ENCODE measurements around the gene GPATCH2L.

The GPATCH2L gene

DNA sequence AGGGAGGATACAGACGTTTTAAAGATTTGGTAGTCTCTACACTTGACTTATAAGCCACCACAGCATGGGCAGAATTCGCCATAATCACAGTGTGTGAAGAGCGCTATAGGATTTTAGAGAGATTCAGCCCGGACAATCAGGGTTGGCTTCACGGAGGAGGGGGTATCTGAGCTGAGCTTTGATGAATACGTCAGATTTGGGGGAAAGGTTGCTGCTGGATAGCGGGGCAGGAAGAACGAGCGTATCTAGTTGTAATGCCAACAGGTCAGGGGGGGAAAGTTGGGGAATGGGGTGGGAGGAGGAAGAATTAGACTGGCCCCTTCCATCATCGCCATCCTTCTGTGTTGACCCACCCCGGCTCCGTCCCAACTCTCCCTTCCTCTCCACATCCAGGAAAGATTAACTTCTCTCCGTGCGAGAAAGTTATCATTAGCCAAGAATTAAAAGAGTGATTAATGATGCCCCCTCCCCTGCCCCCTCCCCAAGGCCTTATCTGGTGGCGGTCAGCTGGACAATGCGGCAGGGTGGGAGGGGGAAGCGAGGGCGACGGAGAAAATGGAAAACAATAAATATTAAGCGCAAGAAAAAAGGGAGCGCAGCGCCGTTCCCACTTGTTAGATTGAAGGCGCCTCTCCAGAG, 13.5 kb upstream of the GPATCH2L start:
- no peak for DNase-seq

DNA sequence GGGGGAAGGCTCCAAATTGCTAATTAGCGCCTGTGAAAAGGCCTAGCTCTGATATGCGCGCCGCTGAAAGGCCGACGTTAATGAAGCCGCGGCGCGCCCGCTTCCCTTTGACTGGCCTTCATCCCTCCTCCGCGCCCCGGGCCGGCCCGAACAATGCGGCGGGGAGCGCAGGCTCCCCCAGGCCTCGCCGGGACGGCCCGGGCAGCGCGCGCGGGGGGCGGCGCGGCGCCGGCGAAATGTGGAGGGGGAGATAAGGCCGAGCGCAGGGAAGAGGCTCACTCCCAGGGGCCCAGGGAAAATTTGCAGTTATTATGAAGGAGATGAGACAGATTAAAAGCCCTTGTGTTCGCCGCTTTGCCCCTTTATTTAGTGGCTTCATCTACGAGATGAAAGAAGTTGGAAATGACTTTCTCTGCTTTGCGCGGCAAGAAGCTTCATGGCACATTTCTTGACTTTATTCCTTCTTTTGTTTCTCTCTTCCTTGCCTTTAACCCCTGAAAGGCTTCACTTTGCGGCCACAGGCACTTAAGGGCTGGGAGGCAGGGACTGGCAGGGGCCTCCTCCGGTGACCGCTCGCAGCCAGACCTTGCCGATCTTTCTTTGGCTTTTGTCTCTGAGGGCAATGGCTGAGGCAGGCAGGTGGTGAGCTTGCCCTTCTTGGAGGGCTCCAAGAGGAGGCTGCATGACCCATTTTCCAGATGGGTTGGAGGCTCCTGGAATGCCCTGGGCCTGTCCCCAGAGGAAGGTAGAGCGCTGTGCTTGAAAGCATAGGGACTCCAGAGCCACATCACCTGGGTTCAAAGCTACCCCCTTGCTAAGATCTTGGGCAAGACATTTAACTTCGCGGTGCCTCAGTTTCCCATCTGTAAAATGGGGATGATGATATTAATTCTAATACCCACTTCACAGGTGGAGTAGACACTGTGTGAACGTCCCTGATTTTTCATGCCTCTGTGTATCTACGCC, 12.7 kb upstream of the GPATCH2L start:
- DNase-seq, result no peak

DNA sequence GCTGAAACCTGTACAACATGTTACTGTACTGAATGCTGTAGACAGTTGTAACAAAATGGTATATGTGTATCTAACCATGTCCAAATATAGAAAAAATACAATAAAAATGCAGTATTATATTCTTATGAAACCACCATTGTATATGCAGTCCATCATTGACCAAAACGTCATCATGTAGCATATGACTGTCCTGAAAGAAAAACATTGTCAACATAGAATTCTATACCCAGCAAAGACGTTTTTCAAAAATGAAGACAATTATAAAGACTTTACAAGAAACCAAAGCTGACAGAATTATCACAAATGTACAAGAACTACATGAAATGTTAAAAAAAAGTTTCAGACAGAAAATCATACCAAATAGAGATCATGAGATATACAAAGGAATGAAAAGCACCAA, 8.1 kb upstream of the GPATCH2L start:
- DNase-seq, result no peak

DNA sequence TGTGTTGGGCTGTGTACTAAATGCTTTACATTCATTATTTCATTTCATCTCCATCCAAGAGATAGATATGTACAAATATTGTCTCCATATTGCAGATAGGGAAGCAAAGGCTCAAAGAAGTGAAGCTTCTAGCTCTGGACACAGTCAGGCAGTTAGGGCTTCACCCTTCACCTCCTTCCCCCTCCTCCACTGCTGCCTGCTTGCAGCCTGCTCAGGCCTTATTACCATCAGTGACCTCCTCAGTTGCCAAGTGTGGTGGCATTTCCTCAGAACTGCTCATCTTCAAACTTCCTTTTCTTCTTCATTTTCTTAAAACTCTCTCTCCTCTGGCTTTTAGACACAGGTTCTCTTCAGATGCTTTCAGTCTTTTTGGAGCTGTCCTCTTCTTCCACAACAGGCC, 4.7 kb upstream of the GPATCH2L start:
- no peak for DNase-seq

DNA sequence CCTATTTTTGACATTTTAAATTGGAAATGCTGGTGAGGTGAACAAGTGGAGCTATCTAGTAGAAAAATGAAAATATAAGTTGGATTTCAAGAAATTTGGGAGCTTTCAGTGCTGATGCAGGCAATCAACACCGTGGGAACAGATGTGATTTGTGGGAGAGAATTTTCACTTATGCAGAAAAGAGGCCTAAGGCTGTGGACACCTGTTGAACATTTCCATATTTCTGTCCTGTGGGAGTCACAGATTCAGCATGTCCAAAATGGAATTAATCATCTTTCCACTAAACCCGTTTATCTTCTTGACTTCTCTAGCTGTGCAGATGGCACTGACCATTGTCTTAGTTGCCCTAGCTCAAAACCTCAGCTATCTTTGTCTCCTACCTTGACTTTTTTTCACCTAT, 2.5 kb upstream of the GPATCH2L start:
- DNase-seq, result no peak

DNA sequence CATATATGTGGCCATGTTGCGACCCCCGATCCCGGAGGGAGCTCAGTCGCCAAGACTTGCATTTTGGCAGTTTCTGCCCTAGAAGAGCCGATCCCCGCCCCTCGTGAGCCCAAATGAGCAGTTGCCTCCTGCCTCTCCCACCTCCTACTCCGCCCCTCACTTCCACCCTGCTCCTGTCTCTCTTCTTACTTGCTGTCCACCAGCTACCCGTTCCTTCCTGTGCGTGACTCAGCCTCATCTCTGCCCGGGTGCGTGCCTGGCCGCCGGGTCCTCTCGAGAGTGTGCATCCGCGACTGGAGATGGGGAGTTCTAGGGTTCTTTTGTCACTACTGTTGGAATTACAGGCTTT, 585 bp downstream of the GPATCH2L start:
- peak; percentile 73 for DNase-seq

DNA sequence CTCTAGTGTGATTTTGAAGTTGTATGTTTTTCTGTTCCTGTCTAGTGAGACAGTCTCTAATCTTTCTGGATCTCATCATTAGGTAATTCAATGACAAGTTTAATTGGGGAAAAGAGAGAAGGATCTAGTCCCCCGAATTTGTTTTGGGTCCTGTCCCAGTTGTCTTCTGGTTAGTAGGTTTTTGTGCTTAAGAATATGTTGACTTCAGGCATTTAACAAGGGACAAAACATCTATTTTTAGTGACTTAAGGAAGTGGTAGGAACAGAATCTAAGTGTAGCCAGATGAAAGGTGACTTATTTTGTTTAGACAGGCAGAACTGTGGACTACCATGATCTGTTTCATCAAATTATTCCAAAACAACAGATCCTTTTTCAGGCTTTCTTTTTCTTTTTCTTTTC, 2.2 kb downstream of the GPATCH2L start:
- DNase-seq, result no peak

DNA sequence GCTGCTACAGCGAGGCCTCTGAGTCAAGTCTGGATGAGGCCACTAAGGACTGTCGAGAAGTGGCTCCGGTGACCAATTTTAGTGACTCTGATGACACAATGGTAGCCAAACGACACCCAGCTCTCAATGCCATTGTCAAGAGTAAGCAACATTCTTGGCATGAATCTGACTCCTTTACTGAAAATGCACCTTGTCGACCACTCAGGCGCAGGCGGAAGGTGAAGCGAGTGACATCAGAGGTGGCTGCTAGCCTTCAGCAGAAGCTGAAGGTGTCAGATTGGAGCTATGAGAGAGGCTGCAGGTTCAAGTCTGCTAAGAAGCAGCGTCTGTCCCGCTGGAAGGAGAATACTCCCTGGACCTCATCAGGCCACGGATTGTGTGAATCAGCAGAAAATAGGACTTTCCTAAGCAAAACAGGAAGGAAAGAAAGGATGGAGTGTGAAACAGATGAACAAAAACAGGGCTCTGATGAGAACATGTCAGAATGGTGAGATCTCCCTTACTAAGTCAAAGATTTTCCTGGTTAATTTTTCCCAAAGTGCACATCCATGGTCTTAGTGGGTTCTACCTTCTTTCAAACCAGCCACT, 2.9 kb downstream of the GPATCH2L start:
- DNase-seq, result no peak

DNA sequence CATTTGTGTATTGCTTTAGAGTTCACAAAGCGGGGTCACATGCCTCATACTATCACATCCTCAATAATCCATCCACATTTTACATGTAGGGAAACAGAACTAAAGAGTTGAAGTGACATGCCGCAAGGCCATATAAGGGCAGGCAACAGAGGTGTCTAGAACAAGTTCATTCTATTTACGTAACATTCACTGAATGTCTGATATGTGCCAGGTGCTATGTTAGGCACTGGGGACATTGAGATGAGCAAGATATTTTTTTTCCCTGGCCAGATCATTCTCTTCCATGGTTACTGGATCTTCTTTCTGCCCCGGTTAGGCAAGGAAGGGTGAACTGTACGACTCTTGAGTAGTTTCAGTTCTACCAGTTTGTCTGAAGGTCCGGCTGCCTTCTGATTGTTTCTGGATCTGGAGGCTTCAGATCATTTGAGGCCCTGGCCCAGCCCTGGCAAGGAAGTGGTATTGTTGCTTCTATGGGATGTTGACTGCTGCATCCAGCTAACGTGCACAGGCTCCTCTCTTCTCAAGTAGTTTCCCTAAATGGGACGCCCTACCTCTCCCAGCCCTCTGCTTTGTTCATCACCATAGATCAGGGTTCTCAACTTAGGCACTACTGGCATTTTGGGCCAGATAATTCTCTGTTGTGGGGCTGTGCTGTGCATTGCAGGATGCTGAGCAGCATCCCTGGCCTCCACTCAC, 12.1 kb downstream of the GPATCH2L start:
- DNase-seq, result no peak

DNA sequence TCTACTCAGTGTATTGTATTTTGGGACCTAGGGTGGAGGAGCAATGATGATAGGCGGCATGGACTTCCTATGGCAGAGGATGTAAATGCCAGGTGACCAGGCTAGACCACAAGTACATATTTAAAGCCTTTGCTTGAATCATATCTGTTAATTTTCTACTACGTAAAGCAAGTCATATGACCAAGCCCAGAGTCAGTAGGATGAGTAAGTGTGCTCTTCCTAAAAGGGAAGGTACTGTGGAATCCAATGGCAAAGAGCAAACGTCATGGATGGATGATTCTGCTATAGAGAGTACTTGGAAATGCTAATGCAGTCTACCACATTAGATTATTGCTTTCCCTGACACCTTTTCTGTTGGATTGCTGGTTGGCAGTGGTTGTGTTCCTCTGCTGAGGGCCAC, 16.8 kb downstream of the GPATCH2L start:
- no peak for DNase-seq

DNA sequence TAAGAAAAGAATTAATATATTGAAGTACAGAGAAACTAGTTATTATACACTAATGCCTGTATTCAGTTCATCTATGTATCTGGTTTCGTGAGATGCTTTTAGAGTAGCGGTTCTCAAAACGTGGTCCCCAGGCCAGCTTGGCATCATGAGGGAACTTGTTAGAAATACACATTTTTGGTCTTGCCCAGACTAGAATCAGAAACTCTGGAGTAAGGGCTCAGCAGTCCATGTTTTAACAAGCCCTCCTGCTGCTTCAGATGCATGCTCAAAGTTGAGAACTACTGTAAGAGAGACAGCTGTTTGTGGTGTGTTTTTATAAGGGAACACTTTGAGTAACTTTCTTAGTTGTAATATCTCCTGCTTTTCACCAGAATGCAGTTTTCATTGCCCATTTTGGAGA, 18.1 kb downstream of the GPATCH2L start:
- no peak for DNase-seq

DNA sequence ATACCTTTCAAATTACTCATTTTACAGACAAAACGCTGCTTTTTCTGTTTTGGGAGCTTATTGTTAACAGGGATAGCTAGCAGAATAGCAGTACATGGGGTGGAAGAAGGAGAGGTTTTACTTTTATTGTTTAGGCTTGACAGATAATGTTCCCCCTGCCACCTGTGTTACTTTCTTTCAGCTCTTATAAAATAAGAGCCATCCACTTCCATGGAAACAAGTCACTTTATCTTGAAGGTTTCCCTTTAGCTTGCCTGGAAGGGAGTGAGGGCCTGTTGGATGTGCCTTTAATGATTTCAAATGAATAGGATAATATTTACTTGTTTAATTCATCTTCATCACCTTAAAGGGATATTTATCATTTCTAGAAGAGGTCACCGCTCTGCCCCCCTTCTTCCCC, 23.3 kb downstream of the GPATCH2L start:
- DNase-seq, result no peak

DNA sequence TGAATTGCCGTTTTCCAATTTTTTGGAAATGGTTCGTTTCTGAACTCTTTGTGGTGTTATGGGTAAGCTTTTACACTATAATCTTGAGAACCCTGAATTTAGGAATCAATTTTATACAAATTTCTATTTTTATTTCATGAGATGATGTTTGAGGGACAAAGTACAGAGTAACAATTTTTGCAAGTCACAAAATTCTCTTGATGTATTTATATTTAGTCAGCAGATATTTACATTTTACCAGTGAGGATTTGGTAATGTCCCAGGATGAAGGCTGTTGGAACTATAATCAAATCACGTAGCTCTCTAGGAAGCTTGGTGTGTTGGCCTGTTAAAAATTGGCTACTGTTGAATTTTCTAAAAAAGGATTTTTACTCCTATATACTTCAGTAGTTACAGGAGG, 24.2 kb downstream of the GPATCH2L start:
- no peak for DNase-seq

DNA sequence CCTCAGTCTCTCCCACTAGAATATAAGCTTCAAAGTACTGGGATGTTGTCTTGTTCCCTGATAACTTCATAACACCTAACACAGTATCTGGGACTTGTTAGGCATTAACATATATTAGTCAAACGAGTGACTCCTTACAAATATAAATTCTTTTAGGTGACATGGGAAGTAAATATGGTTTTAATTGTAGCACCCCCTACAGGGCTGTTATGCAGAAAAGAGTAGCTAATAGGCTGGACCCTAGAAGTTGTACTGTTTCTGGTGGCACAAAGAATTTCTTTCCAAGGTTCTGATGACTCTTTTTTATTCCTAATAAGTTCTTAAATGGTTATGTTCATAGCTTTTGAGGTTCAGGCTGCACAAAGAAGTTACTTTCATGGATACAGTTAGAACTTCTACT, 29.8 kb downstream of the GPATCH2L start:
- no peak for DNase-seq

DNA sequence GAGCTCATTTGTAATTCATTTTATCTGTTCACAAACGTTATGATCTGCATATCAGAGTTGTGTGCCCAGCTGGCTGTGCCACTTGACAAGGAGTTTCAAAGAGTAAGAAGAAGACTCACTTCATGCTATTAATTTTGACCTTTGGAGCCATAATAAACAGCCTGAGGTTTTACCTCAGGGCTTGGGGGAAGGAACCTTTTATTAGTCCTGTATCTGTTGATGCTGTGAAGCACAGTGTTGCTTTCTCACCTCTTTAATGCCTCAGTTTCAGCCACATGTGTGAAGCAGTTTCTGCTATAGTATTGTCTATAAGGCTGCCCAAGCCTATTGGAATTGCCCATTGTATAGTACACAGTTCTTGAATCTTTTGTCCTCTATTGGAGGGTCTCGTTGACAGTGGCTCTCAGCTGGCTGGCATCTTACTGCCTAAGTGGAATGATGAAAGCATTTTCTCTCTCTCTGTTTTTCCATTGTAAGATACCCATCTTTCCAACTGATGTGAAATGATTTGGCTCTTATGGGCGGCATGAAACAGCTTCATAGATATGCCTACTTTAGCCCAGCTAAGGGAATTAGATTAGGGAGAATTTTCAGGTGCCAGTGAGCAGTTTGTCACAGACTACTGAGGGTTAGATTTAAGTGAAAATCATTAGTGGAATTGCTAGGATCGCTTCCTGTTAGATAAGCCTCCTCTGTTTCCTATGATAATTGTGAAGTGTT, 34.7 kb downstream of the GPATCH2L start:
- no peak for DNase-seq

DNA sequence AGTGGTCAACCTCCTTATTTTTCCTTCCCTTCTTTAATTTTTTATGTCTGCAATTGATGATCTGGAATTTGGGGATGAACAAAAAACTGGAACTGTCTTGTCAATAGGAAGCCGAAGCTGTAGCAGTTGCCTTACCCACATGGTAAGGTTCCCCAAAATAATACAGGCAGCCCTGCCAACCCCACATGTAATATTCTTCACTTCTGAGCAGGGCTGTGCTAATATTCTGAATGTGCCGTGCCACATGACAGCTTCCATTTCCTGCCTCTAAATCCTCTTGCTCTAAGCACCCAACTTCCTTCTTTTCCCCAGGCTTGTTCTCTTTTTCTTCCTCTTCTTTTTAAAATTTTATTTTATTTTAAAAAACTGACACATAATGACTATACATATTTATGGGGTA, 39.6 kb downstream of the GPATCH2L start:
- no peak for DNase-seq

DNA sequence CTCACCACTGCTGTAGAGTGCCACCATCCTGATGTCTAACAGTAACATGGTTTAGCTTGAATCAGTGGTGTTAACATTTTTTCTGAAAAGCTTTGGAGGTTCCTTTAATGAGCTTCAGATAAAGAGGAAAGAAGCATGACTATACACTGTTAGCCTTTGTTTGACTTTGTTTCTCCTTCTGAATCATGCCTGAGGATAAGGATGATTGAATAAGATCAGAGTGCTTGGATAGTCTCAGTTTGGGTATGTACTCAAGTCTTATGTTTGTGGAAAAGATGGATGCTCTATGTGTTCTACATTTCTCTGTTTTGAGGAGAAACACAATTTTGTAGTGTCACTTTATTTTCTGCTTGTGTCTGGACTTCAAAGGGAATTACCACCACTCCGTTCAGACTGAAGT, 42.0 kb downstream of the GPATCH2L start:
- DNase-seq, result no peak

DNA sequence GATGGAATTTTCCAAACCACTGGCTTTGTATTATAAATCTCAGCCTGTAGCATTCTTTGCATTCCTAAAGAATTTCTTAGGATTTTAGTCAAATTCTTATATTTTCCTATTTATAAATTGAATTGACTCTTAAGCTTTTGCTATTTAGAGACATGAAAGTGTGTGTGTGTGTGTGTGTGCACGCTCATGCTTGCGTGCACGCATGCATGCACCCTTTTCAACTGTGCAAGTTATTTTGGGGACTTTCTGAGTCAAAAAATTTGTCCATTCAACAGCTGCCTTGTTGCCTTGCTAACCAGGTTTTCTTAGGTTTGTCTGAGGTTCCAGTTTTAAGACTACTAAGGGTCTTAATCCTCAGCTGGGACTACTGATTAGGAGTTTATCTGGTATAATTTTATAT, 42.6 kb downstream of the GPATCH2L start:
- no peak for DNase-seq

DNA sequence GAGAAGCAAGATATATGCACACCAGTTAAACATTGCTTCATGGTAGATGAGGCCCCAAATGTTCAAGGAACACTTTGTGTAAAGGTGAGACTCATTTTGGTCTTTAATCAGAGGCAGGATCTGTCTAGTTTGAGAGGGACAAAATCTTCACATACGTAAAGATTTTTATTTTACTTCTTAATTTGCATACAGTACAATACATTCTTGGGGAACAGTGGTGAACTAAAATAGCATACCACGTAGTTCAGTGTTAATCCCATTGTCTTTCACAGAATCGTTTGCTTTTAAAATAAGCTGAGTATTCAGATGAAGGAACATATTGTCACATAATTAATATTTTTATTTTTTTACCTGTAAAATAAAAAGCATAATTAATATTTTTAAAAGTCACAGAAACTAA, 43.3 kb downstream of the GPATCH2L start:
- DNase-seq, result no peak

DNA sequence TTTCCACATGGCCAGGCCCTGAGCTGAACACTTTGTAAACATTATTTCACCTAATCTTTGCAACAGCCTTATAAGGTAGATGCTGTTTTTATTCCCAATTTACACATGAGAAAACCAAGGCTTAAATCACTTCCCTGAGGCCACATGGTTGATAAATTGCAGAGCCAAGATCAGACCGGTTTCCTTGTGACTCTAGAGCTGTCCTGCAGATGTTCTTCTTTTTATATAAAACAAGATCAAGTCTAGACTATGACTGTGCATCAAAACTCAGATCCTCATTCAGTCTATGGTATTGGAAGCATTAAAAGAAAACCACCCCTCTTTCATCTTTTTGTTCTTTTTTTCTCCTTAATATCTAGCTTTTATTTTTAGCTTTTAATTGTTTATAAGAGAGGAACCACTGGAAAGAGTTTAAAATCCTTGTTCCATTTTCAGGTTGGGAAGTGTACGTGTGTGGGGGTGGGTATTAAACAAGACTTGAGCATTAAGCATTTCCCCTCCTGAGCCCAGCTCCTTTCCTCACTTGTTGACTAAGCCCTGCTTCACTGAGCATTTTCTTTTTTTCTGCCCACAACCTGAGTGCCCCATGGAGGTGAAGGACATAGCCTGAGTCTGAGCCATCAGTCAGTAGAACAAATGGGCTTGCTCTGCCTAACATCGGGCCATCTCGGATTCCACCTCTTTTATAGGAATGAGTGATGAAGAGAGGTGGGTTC, 45.4 kb downstream of the GPATCH2L start:
- DNase-seq, result no peak

DNA sequence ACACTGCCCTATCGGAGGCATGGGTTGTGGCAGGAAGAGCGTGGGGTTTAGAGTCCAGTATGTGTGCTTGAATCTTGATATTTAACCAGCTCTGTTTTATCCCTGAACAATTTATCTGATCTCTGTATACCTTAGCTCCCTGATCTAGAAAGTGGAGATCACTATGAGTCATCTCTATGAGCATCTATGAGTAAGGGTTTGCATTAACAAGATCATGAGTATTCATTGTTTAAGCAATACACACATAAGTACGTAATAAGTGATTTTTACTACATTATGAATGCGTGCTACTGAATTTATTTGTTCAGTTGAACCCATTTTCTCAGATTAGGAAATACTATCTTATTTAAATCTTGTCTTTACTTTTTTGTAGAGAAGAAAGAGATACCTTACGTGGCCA, 49.4 kb downstream of the GPATCH2L start:
- no peak for DNase-seq
